ENCODE measurements around the gene ZNF408. TPM values are rescaled to one million over a fixed set of nuclear protein-coding genes. Genes with fewer than 3 reads are reported as not detected.

ZNF408 gene
- total and polyA plus RNA-seq, 2 of the 13 experiments (the other 11 are each of a cell fraction or from before 2014, with no cell fraction given): 11.2 to 12.5 TPM

DNA sequence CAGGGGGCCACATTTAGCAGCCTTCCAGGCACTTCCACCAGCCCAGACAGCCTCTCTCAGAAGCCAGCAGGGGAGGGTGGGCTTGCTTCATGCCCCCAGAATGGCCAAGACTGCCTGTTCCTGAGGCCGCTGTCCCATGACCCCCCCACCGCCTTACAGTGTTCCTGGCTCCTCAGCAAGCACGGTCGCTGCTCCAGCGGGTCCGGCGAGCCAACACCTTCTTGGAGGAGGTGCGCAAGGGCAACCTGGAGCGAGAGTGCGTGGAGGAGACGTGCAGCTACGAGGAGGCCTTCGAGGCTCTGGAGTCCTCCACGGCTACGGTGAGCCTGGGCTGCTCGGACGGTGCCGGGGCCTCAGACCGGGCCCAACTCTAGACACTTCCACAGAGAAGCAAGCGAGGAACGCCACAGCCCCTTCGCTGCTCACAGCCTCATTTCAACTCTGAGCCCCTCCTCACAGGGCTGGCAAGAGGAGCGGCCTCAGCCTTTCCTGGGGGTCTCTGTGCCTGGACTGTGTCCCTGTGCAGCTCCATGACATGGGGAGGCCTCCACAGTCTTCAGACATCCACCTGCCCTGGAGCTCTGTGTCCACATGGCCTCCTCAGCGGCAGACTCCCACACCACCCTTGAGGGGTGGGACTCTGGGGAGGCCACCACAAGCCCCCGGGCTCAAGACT is 18.9 kb downstream of the ZNF408 start (continued):
- TF ChIP-seq ZNF512 (CRISPR knock-in tag; IDR thresholded peaks at IDR 0.05) (peak; percentile 16; the same call in 1 of the 2 replicates), MXI1 (IDR thresholded peaks at IDR 0.05; ENCODE audit: borderline replicate concordance, low read depth, low read length) (no peak), ZNF775 (CRISPR knock-in tag; IDR thresholded peaks at IDR 0.05; ENCODE audit: borderline replicate concordance) (peak; percentile 69), HNRNPUL1 (IDR thresholded peaks at IDR 0.05; ENCODE audit: low read depth, low read length) (no peak), ZBTB1 (CRISPR knock-in tag; IDR thresholded peaks at IDR 0.05; ENCODE audit: borderline replicate concordance) (no peak), SCMH1 (CRISPR knock-in tag; IDR thresholded peaks at IDR 0.05; ENCODE audit: borderline replicate concordance) (no peak), DPF2 (CRISPR knock-in tag; IDR thresholded peaks at IDR 0.05; ENCODE audit: borderline replicate concordance, low read depth) (no peak), RNF2 (conservative IDR thresholded peaks at IDR 0.05; ENCODE audit: low read depth) (no peak), PRPF4 (IDR thresholded peaks at IDR 0.05; ENCODE audit: low read depth, low read length, poor library complexity, severe bottlenecking) (no peak), ZNF792 (CRISPR knock-in tag; IDR thresholded peaks at IDR 0.05) (no peak), NPAS2 (CRISPR knock-in tag; IDR thresholded peaks at IDR 0.05; ENCODE audit: borderline replicate concordance) (no peak), ZNF180 (CRISPR knock-in tag; IDR thresholded peaks at IDR 0.05; ENCODE audit: borderline replicate concordance, low read depth) (no peak), KDM5B (CRISPR knock-in tag; IDR thresholded peaks at IDR 0.05; ENCODE audit: borderline replicate concordance) (peak; percentile 83), ZNF414 (CRISPR knock-in tag; IDR thresholded peaks at IDR 0.05) (no peak), GABPA (IDR thresholded peaks at IDR 0.05; ENCODE audit: low read depth, low read length) (no peak), GABPA (CRISPR knock-in tag; IDR thresholded peaks at IDR 0.05; ENCODE audit: low read depth) (no peak)
- TF ChIP-seq, protein P1, sequence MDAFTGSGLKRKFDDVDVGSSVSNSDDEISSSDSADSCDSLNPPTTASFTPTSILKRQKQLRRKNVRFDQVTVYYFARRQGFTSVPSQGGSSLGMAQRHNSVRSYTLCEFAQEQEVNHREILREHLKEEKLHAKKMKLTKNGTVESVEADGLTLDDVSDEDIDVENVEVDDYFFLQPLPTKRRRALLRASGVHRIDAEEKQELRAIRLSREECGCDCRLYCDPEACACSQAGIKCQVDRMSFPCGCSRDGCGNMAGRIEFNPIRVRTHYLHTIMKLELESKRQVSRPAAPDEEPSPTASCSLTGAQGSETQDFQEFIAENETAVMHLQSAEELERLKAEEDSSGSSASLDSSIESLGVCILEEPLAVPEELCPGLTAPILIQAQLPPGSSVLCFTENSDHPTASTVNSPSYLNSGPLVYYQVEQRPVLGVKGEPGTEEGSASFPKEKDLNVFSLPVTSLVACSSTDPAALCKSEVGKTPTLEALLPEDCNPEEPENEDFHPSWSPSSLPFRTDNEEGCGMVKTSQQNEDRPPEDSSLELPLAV (CRISPR knock-in tag; conservative IDR thresholded peaks at IDR 0.05; ENCODE audit: low read depth): no peak; the same call in 1 of the 2 replicates
- TF ChIP-seq, protein P2, sequence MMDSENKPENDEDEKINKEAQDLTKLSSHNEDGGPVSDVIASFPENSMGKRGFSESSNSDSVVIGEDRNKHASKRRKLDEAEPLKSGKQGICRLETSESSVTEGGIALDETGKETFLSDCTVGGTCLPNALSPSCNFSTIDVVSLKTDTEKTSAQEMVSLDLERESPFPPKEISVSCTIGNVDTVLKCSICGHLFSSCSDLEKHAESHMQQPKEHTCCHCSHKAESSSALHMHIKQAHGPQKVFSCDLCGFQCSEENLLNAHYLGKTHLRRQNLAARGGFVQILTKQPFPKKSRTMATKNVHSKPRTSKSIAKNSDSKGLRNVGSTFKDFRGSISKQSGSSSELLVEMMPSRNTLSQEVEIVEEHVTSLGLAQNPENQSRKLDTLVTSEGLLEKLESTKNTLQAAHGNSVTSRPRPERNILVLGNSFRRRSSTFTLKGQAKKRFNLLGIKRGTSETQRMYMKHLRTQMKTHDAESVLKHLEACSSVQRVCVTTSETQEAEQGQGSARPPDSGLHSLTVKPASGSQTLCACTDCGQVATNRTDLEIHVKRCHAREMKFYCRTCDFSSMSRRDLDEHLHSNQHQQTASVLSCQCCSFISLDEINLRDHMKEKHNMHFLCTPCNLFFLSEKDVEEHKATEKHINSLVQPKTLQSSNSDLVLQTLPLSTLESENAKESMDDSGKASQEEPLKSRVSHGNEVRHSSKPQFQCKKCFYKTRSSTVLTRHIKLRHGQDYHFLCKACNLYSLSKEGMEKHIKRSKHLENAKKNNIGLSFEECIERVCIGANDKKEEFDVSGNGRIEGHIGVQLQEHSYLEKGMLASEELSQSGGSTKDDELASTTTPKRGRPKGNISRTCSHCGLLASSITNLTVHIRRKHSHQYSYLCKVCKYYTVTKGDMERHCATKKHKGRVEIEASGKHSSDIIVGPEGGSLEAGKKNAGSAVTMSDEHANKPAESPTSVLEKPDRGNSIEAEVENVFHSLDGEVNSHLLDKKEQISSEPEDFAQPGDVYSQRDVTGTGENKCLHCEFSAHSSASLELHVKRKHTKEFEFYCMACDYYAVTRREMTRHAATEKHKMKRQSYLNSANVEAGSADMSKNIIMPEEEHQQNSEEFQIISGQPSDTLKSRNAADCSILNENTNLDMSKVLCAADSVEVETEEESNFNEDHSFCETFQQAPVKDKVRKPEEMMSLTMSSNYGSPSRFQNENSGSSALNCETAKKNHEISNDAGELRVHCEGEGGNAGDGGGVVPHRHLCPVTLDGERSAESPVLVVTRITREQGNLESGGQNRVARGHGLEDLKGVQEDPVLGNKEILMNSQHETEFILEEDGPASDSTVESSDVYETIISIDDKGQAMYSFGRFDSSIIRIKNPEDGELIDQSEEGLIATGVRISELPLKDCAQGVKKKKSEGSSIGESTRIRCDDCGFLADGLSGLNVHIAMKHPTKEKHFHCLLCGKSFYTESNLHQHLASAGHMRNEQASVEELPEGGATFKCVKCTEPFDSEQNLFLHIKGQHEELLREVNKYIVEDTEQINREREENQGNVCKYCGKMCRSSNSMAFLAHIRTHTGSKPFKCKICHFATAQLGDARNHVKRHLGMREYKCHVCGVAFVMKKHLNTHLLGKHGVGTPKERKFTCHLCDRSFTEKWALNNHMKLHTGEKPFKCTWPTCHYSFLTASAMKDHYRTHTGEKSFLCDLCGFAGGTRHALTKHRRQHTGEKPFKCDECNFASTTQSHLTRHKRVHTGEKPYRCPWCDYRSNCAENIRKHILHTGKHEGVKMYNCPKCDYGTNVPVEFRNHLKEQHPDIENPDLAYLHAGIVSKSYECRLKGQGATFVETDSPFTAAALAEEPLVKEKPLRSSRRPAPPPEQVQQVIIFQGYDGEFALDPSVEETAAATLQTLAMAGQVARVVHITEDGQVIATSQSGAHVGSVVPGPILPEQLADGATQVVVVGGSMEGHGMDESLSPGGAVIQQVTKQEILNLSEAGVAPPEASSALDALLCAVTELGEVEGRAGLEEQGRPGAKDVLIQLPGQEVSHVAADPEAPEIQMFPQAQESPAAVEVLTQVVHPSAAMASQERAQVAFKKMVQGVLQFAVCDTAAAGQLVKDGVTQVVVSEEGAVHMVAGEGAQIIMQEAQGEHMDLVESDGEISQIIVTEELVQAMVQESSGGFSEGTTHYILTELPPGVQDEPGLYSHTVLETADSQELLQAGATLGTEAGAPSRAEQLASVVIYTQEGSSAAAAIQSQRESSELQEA (CRISPR knock-in tag; IDR thresholded peaks at IDR 0.05; ENCODE audit: not compliant biosample characterization): no peak
